Measurements from ENCODE around the gene GALNT7. TPM values are rescaled to one million over a fixed set of nuclear protein-coding genes. Genes with fewer than 3 reads are reported as not detected.

GALNT7 gene
- total RNA-seq, 1 donor from 2014 or later, result 36.7 TPM

DNA sequence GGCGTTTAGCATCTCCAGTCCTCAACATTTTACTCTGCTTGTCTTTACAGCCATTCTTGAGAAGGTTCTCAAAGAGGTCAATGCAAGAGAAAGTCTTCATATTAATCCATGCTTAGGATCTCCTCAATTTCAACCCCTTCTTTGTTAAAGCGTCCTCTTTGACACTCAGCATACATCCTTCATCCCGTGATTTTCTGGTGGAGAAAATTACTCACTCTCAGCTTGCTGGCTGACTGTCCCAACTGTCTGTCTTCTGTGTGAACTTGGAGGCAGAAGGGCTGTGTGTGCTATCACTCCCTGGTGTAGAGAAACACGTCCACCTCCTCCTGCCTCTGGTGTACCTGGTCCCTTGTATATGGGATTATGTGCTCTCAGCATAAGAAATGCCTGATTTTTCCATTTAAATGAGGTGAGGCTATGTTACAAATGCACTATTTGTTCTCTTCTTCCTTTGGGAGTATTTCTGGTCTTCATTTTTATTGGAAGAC is 57.8 kb downstream of the GALNT7 start:
- Mint-ChIP-seq H3K4me1 (no peaks in the 10 kb centered on the region), H3K4me3 (no peak overlapping the region), H3K9me3 (no peaks in the 10 kb centered on the region), H3K27me3 (ENCODE audit: low read depth) (no peaks in the 10 kb centered on the region), H3K27ac (no peak overlapping the region), H3K36me3 (no peaks in the 10 kb centered on the region)
- DNase-seq (ENCODE audit: low spot score in 2 of 2, unreplicated experiment in 2 of 2), result no peak
- TF ChIP-seq, protein P1, sequence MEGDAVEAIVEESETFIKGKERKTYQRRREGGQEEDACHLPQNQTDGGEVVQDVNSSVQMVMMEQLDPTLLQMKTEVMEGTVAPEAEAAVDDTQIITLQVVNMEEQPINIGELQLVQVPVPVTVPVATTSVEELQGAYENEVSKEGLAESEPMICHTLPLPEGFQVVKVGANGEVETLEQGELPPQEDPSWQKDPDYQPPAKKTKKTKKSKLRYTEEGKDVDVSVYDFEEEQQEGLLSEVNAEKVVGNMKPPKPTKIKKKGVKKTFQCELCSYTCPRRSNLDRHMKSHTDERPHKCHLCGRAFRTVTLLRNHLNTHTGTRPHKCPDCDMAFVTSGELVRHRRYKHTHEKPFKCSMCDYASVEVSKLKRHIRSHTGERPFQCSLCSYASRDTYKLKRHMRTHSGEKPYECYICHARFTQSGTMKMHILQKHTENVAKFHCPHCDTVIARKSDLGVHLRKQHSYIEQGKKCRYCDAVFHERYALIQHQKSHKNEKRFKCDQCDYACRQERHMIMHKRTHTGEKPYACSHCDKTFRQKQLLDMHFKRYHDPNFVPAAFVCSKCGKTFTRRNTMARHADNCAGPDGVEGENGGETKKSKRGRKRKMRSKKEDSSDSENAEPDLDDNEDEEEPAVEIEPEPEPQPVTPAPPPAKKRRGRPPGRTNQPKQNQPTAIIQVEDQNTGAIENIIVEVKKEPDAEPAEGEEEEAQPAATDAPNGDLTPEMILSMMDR (IDR thresholded peaks at IDR 0.05; ENCODE audit: unreplicated experiment), result no peak

DNA sequence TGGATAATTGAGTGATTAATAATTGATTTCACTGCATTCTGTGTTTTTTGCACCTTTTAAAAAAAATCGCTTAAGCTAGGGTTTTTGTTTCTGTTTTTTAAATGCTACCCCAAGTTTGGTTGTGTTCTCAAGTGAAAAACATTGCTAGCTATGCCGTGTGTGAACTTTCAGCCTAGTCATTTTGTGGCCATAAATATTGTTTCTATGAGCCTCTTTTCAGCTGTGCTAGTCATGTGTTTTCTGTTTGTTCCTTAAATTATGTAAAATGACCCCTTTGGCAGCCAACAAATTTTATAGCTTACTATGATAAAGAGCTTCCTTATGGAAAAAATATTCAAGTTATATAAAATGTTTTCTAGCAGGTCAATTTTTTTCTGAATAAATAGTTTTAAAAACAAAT is 59.1 kb downstream of the GALNT7 start:
- no peak for DNase-seq (ENCODE audit: low spot score in 2 of 2, unreplicated experiment in 2 of 2)
- H3K27ac Mint-ChIP-seq, result no peak overlapping the region
- H3K4me1 Mint-ChIP-seq, result peaks cover 2% of the 10 kb centered on the region
- H3K27me3 Mint-ChIP-seq (ENCODE audit: low read depth), result no peaks in the 10 kb centered on the region
- H3K36me3 Mint-ChIP-seq, result no peaks in the 10 kb centered on the region
- no peaks in the 10 kb centered on the region for H3K9me3 Mint-ChIP-seq
- TF ChIP-seq, protein P1 (IDR thresholded peaks at IDR 0.05; ENCODE audit: unreplicated experiment), result no peak
- no peak overlapping the region for H3K4me3 Mint-ChIP-seq

DNA sequence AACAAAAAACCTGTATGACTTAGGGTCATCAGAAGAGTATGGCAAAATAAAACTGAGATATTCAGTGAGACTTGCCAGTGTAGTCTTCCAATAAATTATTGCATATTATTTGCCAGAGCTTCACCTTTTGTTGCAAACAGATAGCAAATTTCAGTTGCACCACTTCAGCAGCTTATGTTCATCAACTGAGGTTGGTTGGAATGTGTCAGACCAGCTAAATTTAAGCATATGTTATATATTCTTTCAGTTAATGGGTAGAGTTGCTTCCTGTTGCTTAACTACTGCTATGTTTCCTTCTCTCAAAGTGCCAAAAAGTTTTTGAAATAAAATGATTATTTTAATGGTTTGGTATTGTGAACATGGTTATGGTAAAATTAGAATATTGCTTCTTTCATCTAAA is 61.5 kb downstream of the GALNT7 start:
- TF ChIP-seq, protein P1 (IDR thresholded peaks at IDR 0.05; ENCODE audit: unreplicated experiment), result no peak
- Mint-ChIP-seq H3K4me3 (no peak overlapping the region), H3K27me3 (ENCODE audit: low read depth) (no peaks in the 10 kb centered on the region)

DNA sequence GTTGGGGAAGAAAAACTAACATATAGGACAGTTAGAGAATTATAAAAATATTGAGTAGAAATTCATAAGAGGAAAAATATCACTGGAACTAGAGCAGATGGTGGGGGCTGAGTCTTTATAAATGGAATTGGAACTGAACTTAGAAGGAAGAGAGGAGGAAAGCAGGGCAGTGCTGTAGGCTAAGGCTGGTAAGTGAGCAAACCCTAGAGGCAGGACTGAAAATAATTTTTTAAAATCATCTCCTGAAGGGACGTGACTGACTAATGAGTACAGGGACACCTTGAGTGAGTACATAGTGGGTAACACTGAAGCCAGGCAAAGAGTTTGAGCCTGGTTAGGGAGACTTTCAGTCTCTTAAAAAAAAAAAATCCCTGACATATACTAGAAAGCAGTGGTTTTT is 63.3 kb downstream of the GALNT7 start:
- H3K9me3 Mint-ChIP-seq, result no peaks in the 10 kb centered on the region
- DNase-seq (ENCODE audit: low spot score in 2 of 2, unreplicated experiment in 2 of 2), result no peak
- no peaks in the 10 kb centered on the region for H3K27me3 Mint-ChIP-seq (ENCODE audit: low read depth)
- peaks cover 9% of the 10 kb centered on the region for H3K4me1 Mint-ChIP-seq
- TF ChIP-seq, protein P1 (IDR thresholded peaks at IDR 0.05; ENCODE audit: unreplicated experiment), result no peak
- no peaks in the 10 kb centered on the region for H3K36me3 Mint-ChIP-seq
- H3K4me3 Mint-ChIP-seq, result no peak overlapping the region
- no peak overlapping the region for H3K27ac Mint-ChIP-seq

More for the DNA sequence above, 61.5 kb downstream of the GALNT7 start:
- H3K4me1 Mint-ChIP-seq, result peaks cover 2% of the 10 kb centered on the region
- no peaks in the 10 kb centered on the region for H3K9me3 Mint-ChIP-seq
- H3K27ac Mint-ChIP-seq, result no peak overlapping the region
- DNase-seq (ENCODE audit: low spot score in 2 of 2, unreplicated experiment in 2 of 2), result no peak
- H3K36me3 Mint-ChIP-seq, result no peaks in the 10 kb centered on the region

DNA sequence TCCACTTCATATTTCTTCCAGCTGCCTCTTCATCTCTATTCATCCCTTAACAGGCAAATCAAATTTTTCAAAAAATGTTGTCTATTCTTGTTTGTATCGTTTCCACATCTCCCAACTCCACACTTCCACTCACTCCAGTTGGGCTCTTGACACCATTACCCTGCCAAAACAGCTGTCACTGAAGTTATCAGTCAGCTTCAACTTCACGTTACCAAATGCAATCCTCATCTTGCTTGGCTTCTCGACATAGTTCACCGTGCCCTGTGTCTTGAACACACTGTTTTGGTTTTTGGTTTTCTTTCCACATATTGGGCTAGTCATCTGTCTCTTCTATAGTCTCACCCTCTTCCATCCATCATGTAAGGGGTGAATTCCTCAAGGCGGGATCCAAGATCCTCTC is 65.2 kb downstream of the GALNT7 start:
- Mint-ChIP-seq H3K9me3 (no peaks in the 10 kb centered on the region), H3K4me1 (peaks cover 16% of the 10 kb centered on the region), H3K4me3 (no peak overlapping the region), H3K27me3 (ENCODE audit: low read depth) (no peaks in the 10 kb centered on the region), H3K27ac (no peak overlapping the region), H3K36me3 (no peaks in the 10 kb centered on the region)
- TF ChIP-seq, protein P1 (IDR thresholded peaks at IDR 0.05; ENCODE audit: unreplicated experiment), result no peak
- DNase-seq (ENCODE audit: low spot score in 2 of 2, unreplicated experiment in 2 of 2), result no peak

DNA sequence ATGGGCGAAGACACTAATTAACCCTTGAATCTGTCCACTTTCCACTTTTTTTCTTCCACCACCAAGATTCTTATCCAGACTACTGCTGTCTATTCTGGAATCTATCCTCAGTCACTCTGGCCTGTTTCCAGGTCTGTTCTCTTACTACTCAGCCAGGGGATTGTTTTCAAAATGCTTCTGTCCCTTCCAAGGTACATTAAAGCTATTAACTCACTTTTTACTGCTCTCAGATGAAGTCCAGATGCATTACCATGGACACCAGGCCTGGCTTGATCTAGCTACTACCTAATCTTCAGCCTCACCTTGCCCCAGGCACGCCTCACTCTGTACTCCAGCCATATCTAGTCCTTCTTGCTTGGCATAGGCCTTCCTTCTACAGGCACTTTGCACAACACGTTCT is 66.4 kb downstream of the GALNT7 start:
- TF ChIP-seq, protein P1 (IDR thresholded peaks at IDR 0.05; ENCODE audit: unreplicated experiment), result no peak
- Mint-ChIP-seq H3K36me3 (no peaks in the 10 kb centered on the region), H3K9me3 (no peaks in the 10 kb centered on the region), H3K4me3 (no peak overlapping the region), H3K27me3 (ENCODE audit: low read depth) (no peaks in the 10 kb centered on the region), H3K27ac (no peak overlapping the region), H3K4me1 (peaks cover 16% of the 10 kb centered on the region)
- no peak for DNase-seq (ENCODE audit: low spot score in 2 of 2, unreplicated experiment in 2 of 2)
